Measurements from ENCODE around the gene ZNF516. TPM values are rescaled to one million over a fixed set of nuclear protein-coding genes. Genes with fewer than 3 reads are reported as not detected.
A peak's percentile ranks its signal among the peaks of the same experiment; 100 is the strongest.

The ZNF516 gene
- total RNA-seq, 1 donor from 2014 or later, result 21.6 TPM

- Histone ChIP-seq H3K4me3 (no peak overlapping the region), H3K4me1 (peaks cover 4 to 16% of the 10 kb centered on the region in 2 donors), H3K36me3 (peaks cover 6 to 7% of the 10 kb centered on the region in 2 donors), H3K27ac (peak overlapping the region in 1 of 2 donors; percentile 9), H3K9me3 (no peaks in the 10 kb centered on the region), H3K27me3 (no peaks in the 10 kb centered on the region)
- TF ChIP-seq, protein P1, sequence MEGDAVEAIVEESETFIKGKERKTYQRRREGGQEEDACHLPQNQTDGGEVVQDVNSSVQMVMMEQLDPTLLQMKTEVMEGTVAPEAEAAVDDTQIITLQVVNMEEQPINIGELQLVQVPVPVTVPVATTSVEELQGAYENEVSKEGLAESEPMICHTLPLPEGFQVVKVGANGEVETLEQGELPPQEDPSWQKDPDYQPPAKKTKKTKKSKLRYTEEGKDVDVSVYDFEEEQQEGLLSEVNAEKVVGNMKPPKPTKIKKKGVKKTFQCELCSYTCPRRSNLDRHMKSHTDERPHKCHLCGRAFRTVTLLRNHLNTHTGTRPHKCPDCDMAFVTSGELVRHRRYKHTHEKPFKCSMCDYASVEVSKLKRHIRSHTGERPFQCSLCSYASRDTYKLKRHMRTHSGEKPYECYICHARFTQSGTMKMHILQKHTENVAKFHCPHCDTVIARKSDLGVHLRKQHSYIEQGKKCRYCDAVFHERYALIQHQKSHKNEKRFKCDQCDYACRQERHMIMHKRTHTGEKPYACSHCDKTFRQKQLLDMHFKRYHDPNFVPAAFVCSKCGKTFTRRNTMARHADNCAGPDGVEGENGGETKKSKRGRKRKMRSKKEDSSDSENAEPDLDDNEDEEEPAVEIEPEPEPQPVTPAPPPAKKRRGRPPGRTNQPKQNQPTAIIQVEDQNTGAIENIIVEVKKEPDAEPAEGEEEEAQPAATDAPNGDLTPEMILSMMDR (IDR thresholded peaks at IDR 0.05), result no peak
- DNase-seq (ENCODE audit: low spot score in 2 of 2), result no peak
- intact Hi-C loops (cut with DNase I), result no loop called here
Observed at GRCh38 chr18:76447258-76447890, 47.7 kb downstream of the ZNF516 start.

DNA sequence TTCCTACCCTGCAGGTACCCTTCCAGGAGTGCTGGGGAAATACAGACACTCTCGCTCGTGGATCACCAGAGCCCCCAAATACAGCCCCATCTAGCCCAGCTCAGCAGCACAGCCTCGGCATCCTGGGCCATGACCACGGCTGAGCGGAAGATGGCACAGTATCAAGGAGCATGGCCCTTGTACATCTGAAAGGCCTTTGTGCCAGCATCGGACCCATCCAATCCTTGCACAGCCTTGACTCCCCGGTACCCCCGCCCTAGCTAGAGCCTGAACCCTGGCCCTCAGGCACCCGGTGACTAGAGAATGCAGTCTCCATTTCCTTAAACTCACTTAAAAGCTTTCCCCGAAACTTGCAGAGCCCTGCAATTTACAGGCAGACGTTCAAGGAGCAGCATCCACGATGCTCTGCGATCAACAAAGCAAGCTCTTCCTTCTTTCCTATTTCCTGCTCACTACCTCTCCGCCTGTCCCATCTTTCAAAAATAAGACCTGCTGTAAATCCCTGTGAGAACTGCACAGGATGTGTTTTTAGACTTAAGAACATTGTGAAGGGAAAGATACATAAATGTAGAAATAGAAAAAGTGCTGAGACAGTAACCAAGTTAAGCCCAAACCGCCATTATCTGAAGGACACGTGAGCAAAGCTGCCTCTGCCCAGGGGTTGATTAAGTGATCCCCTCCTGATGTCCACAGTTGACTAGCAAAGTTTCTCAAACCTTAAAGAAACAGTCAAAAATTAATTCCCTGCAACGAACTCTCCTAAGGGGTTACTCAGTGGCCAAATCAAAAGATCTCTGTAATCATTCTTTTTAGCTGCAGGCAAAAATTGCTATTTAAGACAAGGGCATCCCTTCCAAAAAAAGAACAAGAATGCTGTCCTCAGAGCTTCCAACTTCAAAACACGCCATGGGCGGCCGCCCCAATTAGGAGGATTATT lies 48.5 kb downstream of the ZNF516 start:
- Histone ChIP-seq H3K27me3 (no peaks in the 10 kb centered on the region), H3K27ac (no peak overlapping the region), H3K9me3 (no peaks in the 10 kb centered on the region), H3K36me3 (peaks cover 14 to 15% of the 10 kb centered on the region in 2 donors), H3K4me1 (peaks cover 4 to 10% of the 10 kb centered on the region in 2 donors), H3K4me3 (no peak overlapping the region)
- TF ChIP-seq, protein P1 (IDR thresholded peaks at IDR 0.05), result no peak
- intact Hi-C loops (cut with DNase I), result no loop called here
- no peak for DNase-seq (ENCODE audit: low spot score in 2 of 2)

DNA sequence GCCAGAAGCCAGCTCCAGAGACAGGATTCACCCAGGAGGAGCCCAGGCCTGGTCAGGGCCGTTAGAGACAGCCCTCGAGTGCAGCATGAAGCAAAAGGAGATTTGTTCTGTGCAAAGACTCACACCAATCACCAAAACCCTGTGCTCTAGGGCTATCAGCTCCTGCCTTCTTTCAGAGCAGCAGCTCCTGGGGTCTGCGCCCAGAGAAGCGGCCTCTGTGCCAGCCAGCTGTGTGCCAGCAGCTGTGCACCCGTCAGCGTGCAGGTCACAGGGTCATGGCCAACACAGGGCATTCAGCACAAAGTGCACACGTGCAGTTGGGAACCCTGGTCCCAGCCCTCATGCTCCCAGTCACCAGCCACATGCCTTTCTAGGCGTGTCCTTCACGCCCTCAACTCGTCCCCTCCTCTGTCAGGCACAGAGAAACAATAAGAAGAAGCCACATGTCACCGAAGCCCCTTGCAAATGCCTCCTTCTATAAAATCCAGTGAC lies 49.3 kb downstream of the ZNF516 start:
- Histone ChIP-seq H3K27me3 (no peaks in the 10 kb centered on the region), H3K9me3 (no peaks in the 10 kb centered on the region), H3K4me1 (peaks cover 4 to 8% of the 10 kb centered on the region in 2 donors), H3K27ac (no peak overlapping the region), H3K36me3 (peaks cover 20 to 22% of the 10 kb centered on the region in 2 donors), H3K4me3 (no peak overlapping the region)
- TF ChIP-seq, protein P1 (IDR thresholded peaks at IDR 0.05), result no peak
- DNase-seq (ENCODE audit: low spot score in 2 of 2), result no peak
- intact Hi-C loops (cut with DNase I), result no loop called here

GRCh38 chr18:76445275-76445674 lies 49.8 kb downstream of the ZNF516 start:
- DNase-seq (ENCODE audit: low spot score in 2 of 2), result no peak
- Histone ChIP-seq H3K4me3 (no peak overlapping the region), H3K4me1 (peaks cover 4 to 8% of the 10 kb centered on the region in 2 donors), H3K27me3 (no peaks in the 10 kb centered on the region), H3K36me3 (peaks cover 23 to 26% of the 10 kb centered on the region in 2 donors), H3K27ac (no peak overlapping the region), H3K9me3 (no peaks in the 10 kb centered on the region)
- intact Hi-C loops (cut with DNase I), result no loop called here
- TF ChIP-seq, protein P1 (IDR thresholded peaks at IDR 0.05), result no peak

GRCh38 chr18:76444446-76445105 lies 50.5 kb downstream of the ZNF516 start:
- Histone ChIP-seq H3K27ac (no peak overlapping the region), H3K36me3 (peaks cover 23 to 31% of the 10 kb centered on the region in 2 donors), H3K9me3 (no peaks in the 10 kb centered on the region), H3K4me1 (peaks cover 4 to 8% of the 10 kb centered on the region in 2 donors), H3K27me3 (no peaks in the 10 kb centered on the region), H3K4me3 (no peak overlapping the region)
- intact Hi-C loops (cut with DNase I), result no loop called here
- DNase-seq (ENCODE audit: low spot score in 2 of 2), result no peak
- TF ChIP-seq, protein P1 (IDR thresholded peaks at IDR 0.05), result no peak

All from ascending aorta (tissue), 2 donors.